GM18870 (cell line): ENCODE data around the gene ARL5B.
"Not testable (repeated sequence)": the region's sequence is repeated elsewhere in the genome, so short reads cannot be mapped to it uniquely, and the experiment has no call there.

Experiments used
- ATAC-seq: cut with Tn5 transposase; IDR thresholded peaks from one replicate; pipeline ENCODE4 v1.9.1; 2021; ENCODE audit warnings: moderate library complexity; ENCODE audit not compliant: unreplicated experiment

Gene ARL5B, protein sequence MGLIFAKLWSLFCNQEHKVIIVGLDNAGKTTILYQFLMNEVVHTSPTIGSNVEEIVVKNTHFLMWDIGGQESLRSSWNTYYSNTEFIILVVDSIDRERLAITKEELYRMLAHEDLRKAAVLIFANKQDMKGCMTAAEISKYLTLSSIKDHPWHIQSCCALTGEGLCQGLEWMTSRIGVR

GRCh38 chr10:18659125-18659818 lies at the start of gene ARL5B:
TSS of gene ARL5B (plus strand) at chr10:18659431. CDS start at chr10:18659638, 207 bp downstream.
- ATAC-seq = peak; percentile 53

- no peak for ATAC-seq
Observed at GRCh38 chr10:18610517-18610916, 48.7 kb upstream of the ARL5B start.

- no peak for ATAC-seq
Observed at GRCh38 chr10:18611168-18611567, 48.1 kb upstream of the ARL5B start.

DNA sequence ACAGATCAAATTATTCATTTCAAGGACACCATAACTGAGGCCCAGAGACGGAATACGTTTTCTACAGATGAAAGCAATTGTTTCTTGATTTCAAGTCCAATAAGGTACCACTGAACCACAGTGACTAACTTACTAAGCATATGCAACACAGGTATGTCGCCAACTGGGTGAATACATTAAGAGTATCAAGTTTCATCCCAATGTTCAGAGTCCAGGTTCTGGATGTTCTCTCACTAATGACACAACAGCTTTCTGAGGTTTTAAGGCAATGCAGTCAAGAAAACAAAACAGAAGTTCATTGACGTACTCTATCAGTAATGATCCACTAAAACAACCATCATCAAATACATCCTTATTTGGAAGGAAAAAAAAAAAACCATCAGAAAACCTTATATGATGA lies 43.6 kb upstream of the ARL5B start:
- ATAC-seq = no peak

DNA sequence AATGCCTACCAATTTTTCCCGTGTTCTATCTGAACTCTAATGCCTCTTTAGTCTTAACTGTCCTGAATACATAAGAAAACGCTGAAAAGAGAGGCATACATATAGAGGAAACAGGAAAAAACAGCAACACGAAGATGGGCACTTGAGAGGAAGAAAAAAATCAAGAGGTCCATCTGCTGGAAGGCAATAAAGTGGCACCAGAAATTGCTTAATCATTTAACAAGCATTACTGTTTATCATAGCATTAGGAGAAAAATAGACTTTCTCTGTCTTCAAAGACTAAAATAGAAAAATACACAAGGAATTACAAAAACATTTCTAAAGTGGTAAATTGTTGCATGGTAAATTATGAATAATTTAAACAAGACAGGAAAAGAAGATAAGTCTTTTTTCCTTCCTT lies 42.9 kb upstream of the ARL5B start:
- no peak for ATAC-seq

- no peak for ATAC-seq
Observed at GRCh38 chr10:18619016-18619415, 40.2 kb upstream of the ARL5B start.

DNA sequence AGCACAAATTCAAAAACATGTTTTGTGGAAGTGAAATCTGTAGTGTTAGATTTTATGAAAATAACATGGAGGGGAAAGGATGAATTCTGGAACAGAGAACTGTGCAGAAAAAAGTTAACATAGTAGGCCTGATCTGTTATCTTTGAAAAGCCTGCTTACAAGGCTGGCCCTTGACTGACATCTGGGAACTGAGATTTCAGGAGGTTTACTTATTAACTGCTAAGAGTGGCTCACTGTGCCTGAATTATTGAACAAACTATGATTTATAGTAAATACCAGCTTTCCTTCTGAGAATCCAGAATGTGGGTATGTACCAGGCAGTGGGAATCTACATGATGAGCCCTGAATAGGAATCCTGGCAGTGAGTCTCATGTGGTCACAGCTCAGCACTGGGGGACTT lies 38.4 kb upstream of the ARL5B start:
- ATAC-seq = peak; percentile 53

DNA sequence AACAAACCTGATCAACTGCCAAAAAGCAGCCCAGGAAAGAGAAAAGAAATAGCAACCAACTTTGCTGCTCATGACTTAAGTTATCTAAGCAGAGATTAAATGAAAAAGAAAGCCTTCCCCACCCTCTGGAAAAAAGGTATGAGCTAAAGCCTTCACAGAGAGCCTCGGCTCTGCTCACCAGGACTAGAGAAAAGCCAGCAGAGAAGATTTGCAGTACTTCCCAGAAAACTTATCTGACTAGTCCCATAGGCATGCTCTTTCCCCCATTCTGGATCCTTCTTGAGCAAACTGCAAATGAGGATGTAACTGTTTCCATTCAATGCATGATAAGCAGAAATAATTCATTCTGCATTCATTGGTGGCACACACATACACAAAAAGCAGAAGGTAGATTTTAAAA lies 35.6 kb upstream of the ARL5B start:
- ATAC-seq = not testable (repeated sequence)

GRCh38 chr10:18625886-18626285 lies 33.3 kb upstream of the ARL5B start:
- ATAC-seq = no peak

GRCh38 chr10:18627452-18628018 lies 31.7 kb upstream of the ARL5B start:
- ATAC-seq = not testable (repeated sequence)

DNA sequence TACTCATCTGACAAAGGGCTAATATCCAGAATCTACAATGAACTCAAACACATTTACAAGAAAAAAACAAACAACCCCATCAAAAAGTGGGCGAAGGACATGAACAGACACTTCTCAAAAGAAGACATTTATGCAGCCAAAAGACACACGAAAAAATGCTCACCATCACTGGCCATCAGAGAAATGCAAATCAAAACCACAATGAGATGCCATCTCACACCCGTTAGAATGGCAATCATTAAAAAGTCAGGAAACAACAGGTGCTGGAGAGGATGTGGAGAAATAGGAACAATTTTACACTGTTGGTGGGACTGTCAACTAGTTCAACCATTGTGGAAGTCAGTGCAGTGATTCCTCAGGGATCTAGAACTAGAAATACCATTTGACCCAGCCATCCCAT lies 26.7 kb upstream of the ARL5B start:
- ATAC-seq = not testable (repeated sequence)

GRCh38 chr10:18635995-18636394 lies 23.2 kb upstream of the ARL5B start:
- no peak for ATAC-seq

- ATAC-seq = not testable (repeated sequence)
Observed at GRCh38 chr10:18637400-18637799, 21.8 kb upstream of the ARL5B start.

DNA sequence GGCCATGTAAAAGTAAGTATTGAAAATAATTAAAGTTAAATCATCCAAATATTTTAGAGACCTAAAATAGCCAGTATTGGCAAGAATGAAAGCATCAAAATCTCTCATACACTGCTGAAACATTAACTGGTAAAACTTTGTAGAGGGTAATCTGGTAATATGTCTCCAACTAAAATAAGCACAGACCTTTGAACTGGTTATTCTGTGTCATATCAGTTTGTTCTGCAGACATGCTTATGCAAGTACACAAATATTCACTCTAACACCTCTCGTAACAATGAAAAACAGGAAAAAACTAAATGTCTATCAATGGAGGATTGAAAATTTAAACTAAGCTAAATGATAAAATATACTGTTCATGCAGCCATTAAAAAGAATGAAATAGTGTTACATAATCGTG lies 19.5 kb upstream of the ARL5B start:
- not testable (repeated sequence) for ATAC-seq

GRCh38 chr10:18647151-18647550 lies 12.1 kb upstream of the ARL5B start:
- no peak for ATAC-seq

DNA sequence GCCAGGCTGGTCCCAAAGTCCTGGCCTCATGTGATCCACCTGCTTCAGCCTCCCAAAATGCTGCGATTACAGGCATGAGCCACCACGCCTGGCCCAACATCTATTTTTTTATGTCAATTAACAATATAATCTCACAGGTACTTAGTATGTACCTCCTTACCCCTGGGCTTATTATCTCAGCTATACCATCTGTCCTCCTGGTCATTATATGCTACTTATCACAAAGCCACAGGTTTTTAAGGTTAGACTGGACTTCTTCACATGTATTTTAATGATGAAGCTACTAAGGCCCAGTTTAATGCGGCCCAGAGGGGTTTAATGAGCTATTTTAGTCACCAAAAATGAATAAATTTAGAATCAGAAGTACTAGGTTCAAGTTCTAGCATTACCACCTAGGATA lies 11.3 kb upstream of the ARL5B start:
- no peak for ATAC-seq

GRCh38 chr10:18649364-18649959 lies 9.8 kb upstream of the ARL5B start:
- no peak for ATAC-seq

DNA sequence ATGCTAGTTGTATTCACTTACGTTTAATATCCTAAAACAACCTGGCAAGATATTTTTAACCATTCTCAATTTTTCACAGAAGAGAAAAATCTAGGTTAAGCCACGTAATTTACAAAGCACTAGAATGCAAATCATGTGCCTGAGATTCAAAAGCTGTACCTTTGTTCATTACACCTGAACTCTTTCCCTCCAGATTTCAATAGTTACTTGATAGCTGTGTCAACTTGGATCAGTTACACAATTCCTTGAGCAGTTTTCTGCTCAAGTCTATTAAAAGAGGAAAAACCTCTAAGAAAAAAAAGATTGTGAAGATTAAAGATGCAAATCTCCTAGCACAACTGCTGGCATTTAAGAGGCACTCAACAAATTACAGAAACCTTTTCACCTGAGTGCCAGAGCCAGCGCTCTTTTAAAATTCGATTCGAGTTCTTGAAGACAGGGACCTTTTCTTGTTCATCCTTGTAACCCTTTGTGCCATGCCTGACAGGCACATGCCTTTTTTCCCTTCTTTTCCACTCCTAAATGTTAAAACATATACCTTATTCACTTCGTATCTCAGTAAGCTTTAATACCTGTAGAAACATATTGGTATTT lies 8.7 kb upstream of the ARL5B start:
- ATAC-seq = no peak

DNA sequence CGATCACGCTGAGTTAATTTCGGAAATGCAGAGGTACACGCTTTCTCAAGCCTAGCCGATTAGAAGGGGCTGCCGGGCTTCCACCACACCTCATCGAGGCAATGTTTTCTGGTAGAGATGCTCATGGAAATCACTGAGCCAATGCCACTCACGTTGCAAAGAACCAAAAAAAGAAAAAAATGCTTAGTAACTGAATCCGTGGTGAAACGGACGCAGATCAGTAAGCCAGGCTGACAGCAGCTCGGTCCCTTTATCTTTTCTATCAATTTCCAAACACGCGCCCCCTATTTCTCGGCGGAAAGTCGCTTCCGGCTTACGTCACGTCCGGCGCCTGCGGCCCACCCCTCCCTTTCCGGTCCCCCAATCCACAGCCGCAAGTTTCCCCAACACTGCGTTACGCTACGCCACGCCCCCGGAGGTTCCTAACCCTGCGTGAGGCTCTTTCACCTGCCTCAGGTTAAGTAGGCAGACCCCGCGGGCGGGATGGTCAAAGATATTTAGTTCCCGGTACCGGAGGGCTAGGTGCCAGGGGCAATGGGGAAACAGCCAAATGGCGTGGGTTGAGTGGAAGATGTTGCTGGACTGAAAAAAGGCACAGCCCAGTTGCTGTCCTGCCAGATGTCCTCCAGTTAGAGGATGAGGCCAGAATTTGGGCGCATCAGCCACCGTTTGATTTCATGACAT lies 7.8 kb upstream of the ARL5B start, which contains the start of gene NSUN6:
Gene NSUN6, minus strand, starts transcription at position 264 of the 684 bp plus-strand sequence. CDS start 384 bp downstream, outside the sequence.
- peak; percentile 88 for ATAC-seq

GRCh38 chr10:18653112-18653511 lies 6.1 kb upstream of the ARL5B start:
- ATAC-seq = no peak

DNA sequence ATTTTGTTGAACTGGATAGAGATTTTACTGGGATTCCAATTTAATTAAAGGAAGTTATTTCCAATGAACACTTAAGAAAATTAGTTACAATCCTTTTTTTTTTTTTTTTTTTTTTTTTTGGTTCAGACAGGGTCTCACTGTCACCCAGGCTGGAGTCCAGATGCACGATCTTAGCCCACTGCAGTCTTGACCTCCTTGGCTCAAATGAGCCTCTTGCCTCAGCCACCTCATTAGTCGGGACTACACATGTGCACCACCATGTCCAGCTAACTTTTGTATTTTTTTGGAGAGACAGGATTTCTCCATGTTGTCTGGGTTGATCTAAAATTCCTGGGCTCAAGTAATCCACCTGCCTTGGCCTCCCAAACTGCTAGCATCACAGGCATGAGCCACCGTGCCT lies 2.5 kb upstream of the ARL5B start:
- no peak for ATAC-seq
